ENCODE measurements around the gene TMEM40.

Gene TMEM40

GRCh38 chr3:12737833-12738232 lies 21.2 kb downstream of the TMEM40 start:
- no peaks in the 10 kb centered on the region for H3K36me3 ChIP-seq
- no peak overlapping the region for H3K27ac ChIP-seq
- no peak overlapping the region for H3K4me3 ChIP-seq (ENCODE audit: low read depth in 1 of 2, low read length in 1 of 2)
- no peak for TF ChIP-seq CTCF (IDR thresholded peaks at IDR 0.05)
- H3K9me3 ChIP-seq: no peaks in the 10 kb centered on the region
- no peaks in the 10 kb centered on the region for H3K4me1 ChIP-seq (ENCODE audit: control insufficient read depth in 1 of 2, insufficient read depth in 1 of 2, low read depth in 1 of 2, low read length in 1 of 2)
- peaks cover 7% of the 10 kb centered on the region for H3K27me3 ChIP-seq

- no peak for TF ChIP-seq CTCF (IDR thresholded peaks at IDR 0.05)
- H3K9me3 ChIP-seq: no peaks in the 10 kb centered on the region
- H3K27ac ChIP-seq: no peak overlapping the region
- H3K27me3 ChIP-seq: peaks cover 7% of the 10 kb centered on the region
- H3K4me1 ChIP-seq (ENCODE audit: control insufficient read depth in 1 of 2, insufficient read depth in 1 of 2, low read depth in 1 of 2, low read length in 1 of 2): no peaks in the 10 kb centered on the region
- no peak overlapping the region for H3K4me3 ChIP-seq (ENCODE audit: low read depth in 1 of 2, low read length in 1 of 2)
- no peaks in the 10 kb centered on the region for H3K36me3 ChIP-seq
Measured at GRCh38 chr3:12737319-12737718, 21.7 kb downstream of the TMEM40 start.

- no peaks in the 10 kb centered on the region for H3K27me3 ChIP-seq
- no peak overlapping the region for H3K4me3 ChIP-seq (ENCODE audit: low read depth in 1 of 2, low read length in 1 of 2)
- H3K9me3 ChIP-seq: no peaks in the 10 kb centered on the region
- H3K27ac ChIP-seq: no peak overlapping the region
- no peaks in the 10 kb centered on the region for H3K4me1 ChIP-seq (ENCODE audit: control insufficient read depth in 1 of 2, insufficient read depth in 1 of 2, low read depth in 1 of 2, low read length in 1 of 2)
- no peak for TF ChIP-seq CTCF (IDR thresholded peaks at IDR 0.05)
- no peaks in the 10 kb centered on the region for H3K36me3 ChIP-seq
Measured at GRCh38 chr3:12734960-12735359, 24.1 kb downstream of the TMEM40 start.

GRCh38 chr3:12733566-12733965 lies 25.5 kb downstream of the TMEM40 start:
- H3K4me3 ChIP-seq (ENCODE audit: low read depth in 1 of 2, low read length in 1 of 2): no peak overlapping the region
- H3K4me1 ChIP-seq (ENCODE audit: control insufficient read depth in 1 of 2, insufficient read depth in 1 of 2, low read depth in 1 of 2, low read length in 1 of 2): no peaks in the 10 kb centered on the region
- no peak for TF ChIP-seq CTCF (IDR thresholded peaks at IDR 0.05)
- no peaks in the 10 kb centered on the region for H3K36me3 ChIP-seq
- no peaks in the 10 kb centered on the region for H3K27me3 ChIP-seq
- no peaks in the 10 kb centered on the region for H3K9me3 ChIP-seq
- H3K27ac ChIP-seq: no peak overlapping the region

- H3K4me1 ChIP-seq (ENCODE audit: control insufficient read depth in 1 of 2, insufficient read depth in 1 of 2, low read depth in 1 of 2, low read length in 1 of 2): no peaks in the 10 kb centered on the region
- no peaks in the 10 kb centered on the region for H3K27me3 ChIP-seq
- no peak overlapping the region for H3K4me3 ChIP-seq (ENCODE audit: low read depth in 1 of 2, low read length in 1 of 2)
- no peak overlapping the region for H3K27ac ChIP-seq
- no peaks in the 10 kb centered on the region for H3K36me3 ChIP-seq
- H3K9me3 ChIP-seq: no peaks in the 10 kb centered on the region
- no peak for TF ChIP-seq CTCF (IDR thresholded peaks at IDR 0.05)
Measured at GRCh38 chr3:12730506-12731242, 28.4 kb downstream of the TMEM40 start.
